ENCODE measurements around the gene EFCAB7.

- TF ChIP-seq, protein P1, sequence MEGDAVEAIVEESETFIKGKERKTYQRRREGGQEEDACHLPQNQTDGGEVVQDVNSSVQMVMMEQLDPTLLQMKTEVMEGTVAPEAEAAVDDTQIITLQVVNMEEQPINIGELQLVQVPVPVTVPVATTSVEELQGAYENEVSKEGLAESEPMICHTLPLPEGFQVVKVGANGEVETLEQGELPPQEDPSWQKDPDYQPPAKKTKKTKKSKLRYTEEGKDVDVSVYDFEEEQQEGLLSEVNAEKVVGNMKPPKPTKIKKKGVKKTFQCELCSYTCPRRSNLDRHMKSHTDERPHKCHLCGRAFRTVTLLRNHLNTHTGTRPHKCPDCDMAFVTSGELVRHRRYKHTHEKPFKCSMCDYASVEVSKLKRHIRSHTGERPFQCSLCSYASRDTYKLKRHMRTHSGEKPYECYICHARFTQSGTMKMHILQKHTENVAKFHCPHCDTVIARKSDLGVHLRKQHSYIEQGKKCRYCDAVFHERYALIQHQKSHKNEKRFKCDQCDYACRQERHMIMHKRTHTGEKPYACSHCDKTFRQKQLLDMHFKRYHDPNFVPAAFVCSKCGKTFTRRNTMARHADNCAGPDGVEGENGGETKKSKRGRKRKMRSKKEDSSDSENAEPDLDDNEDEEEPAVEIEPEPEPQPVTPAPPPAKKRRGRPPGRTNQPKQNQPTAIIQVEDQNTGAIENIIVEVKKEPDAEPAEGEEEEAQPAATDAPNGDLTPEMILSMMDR (conservative IDR thresholded peaks at IDR 0.05; ENCODE audit: low read depth, low read length), result no peak
- no peak for TF ChIP-seq EZH2 (IDR thresholded peaks at IDR 0.05; ENCODE audit: low read length, unreplicated experiment)
- no peak for TF ChIP-seq EZH2phosphoT487 (IDR thresholded peaks at IDR 0.05; ENCODE audit: borderline replicate concordance, low read length)
Measured at GRCh38 chr1:63509718-63510117, 13.6 kb upstream of the EFCAB7 start.

Data from PC-3 (cell line).